ENCODE results near the gene USP53.
"Not testable (repeated sequence)": the region's sequence is repeated elsewhere in the genome, so short reads cannot be mapped to it uniquely, and the experiment has no call there.

GRCh38 chr4:119255223-119255622, 42.7 kb downstream of the USP53 start:
- TF ChIP-seq CTCF, EP300 (IDR thresholded peaks at IDR 0.05): not testable (repeated sequence)

Measured in gastroesophageal sphincter (tissue), 3 donors.